ENCODE data around the gene LIFR.

DNA sequence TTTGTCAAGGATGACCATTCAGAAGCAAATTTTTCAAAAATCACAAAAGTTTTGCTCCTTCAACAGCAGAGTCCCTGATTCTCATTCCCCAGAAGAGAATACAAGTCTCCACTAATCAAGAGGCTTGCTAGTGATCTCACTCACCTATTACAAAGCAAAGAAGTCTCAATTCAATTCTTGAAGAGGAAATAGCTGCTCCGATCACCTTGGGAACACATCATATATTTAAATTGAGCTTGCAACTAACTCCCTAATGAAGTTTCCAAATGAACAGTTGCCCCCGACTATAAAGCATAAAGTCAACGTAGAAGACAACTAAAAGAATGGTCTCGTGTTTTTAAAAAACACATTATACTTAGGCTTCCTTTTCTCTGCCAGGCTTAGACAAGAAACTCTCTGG, 1.6 kb downstream of the LIFR start:
- no peak for TF ChIP-seq POLR2AphosphoS5 (IDR thresholded peaks at IDR 0.05; ENCODE audit: low read depth, low read length)
- TF ChIP-seq, protein P1, sequence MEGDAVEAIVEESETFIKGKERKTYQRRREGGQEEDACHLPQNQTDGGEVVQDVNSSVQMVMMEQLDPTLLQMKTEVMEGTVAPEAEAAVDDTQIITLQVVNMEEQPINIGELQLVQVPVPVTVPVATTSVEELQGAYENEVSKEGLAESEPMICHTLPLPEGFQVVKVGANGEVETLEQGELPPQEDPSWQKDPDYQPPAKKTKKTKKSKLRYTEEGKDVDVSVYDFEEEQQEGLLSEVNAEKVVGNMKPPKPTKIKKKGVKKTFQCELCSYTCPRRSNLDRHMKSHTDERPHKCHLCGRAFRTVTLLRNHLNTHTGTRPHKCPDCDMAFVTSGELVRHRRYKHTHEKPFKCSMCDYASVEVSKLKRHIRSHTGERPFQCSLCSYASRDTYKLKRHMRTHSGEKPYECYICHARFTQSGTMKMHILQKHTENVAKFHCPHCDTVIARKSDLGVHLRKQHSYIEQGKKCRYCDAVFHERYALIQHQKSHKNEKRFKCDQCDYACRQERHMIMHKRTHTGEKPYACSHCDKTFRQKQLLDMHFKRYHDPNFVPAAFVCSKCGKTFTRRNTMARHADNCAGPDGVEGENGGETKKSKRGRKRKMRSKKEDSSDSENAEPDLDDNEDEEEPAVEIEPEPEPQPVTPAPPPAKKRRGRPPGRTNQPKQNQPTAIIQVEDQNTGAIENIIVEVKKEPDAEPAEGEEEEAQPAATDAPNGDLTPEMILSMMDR (IDR thresholded peaks at IDR 0.05): no peak
- TF ChIP-seq, protein P2, sequence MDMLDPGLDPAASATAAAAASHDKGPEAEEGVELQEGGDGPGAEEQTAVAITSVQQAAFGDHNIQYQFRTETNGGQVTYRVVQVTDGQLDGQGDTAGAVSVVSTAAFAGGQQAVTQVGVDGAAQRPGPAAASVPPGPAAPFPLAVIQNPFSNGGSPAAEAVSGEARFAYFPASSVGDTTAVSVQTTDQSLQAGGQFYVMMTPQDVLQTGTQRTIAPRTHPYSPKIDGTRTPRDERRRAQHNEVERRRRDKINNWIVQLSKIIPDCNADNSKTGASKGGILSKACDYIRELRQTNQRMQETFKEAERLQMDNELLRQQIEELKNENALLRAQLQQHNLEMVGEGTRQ (IDR thresholded peaks at IDR 0.05; ENCODE audit: borderline replicate concordance, low read depth, low read length): no peak
- no peak for TF ChIP-seq RCOR1 (IDR thresholded peaks at IDR 0.05; ENCODE audit: low read length)
- no peak for TF ChIP-seq MEF2A (IDR thresholded peaks at IDR 0.05; ENCODE audit: borderline replicate concordance, low read depth)
- TF ChIP-seq, protein P3, sequence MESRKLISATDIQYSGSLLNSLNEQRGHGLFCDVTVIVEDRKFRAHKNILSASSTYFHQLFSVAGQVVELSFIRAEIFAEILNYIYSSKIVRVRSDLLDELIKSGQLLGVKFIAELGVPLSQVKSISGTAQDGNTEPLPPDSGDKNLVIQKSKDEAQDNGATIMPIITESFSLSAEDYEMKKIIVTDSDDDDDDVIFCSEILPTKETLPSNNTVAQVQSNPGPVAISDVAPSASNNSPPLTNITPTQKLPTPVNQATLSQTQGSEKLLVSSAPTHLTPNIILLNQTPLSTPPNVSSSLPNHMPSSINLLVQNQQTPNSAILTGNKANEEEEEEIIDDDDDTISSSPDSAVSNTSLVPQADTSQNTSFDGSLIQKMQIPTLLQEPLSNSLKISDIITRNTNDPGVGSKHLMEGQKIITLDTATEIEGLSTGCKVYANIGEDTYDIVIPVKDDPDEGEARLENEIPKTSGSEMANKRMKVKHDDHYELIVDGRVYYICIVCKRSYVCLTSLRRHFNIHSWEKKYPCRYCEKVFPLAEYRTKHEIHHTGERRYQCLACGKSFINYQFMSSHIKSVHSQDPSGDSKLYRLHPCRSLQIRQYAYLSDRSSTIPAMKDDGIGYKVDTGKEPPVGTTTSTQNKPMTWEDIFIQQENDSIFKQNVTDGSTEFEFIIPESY (IDR thresholded peaks at IDR 0.05; ENCODE audit: borderline replicate concordance, low read depth): no peak
- TF ChIP-seq YY1 (IDR thresholded peaks at IDR 0.05; ENCODE audit: low read depth): no peak
- TF ChIP-seq RFX5 (IDR thresholded peaks at IDR 0.05; ENCODE audit: low read length): no peak
- TF ChIP-seq RAD21 (IDR thresholded peaks at IDR 0.05; ENCODE audit: low read length): no peak
- TF ChIP-seq, protein P4, sequence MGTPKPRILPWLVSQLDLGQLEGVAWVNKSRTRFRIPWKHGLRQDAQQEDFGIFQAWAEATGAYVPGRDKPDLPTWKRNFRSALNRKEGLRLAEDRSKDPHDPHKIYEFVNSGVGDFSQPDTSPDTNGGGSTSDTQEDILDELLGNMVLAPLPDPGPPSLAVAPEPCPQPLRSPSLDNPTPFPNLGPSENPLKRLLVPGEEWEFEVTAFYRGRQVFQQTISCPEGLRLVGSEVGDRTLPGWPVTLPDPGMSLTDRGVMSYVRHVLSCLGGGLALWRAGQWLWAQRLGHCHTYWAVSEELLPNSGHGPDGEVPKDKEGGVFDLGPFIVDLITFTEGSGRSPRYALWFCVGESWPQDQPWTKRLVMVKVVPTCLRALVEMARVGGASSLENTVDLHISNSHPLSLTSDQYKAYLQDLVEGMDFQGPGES (IDR thresholded peaks at IDR 0.05; ENCODE audit: low read depth, low read length): no peak
- no peak for TF ChIP-seq JUND (IDR thresholded peaks at IDR 0.05)
- TF ChIP-seq EP300 (IDR thresholded peaks at IDR 0.05; ENCODE audit: borderline replicate concordance in 1 of 2, low read depth in 1 of 2, low read length in 1 of 2): no peak

All from SK-N-SH (cell line).